ENCODE data around the gene ASTN1.
A peak's percentile ranks its signal among the peaks of the same experiment; 100 is the strongest.

ASTN1 gene

GRCh38 chr1:176869577-176869976, 294.9 kb downstream of the ASTN1 start:
- no peak for DNase-seq

GRCh38 chr1:176866011-176866714, 298.3 kb downstream of the ASTN1 start:
- DNase-seq, result no peak

- no peak for DNase-seq
Observed at GRCh38 chr1:176864211-176864610, 300.3 kb downstream of the ASTN1 start.

- DNase-seq, result no peak
Observed at GRCh38 chr1:176863613-176864012, 300.9 kb downstream of the ASTN1 start.

- DNase-seq, result peak in 1 of 3 experiments; percentile 28
Observed at GRCh38 chr1:176858433-176858916, 306.0 kb downstream of the ASTN1 start.

- peak in 1 of 3 experiments; percentile 44 for DNase-seq
Observed at GRCh38 chr1:176857632-176858031, 306.9 kb downstream of the ASTN1 start.

GRCh38 chr1:176854758-176855745, 309.5 kb downstream of the ASTN1 start:
- DNase-seq, result peak in 1 of 3 experiments; percentile 66

GRCh38 chr1:176854121-176854520, 310.4 kb downstream of the ASTN1 start:
- DNase-seq, result no peak

GRCh38 chr1:176853503-176853902, 311.0 kb downstream of the ASTN1 start:
- DNase-seq, result no peak

GRCh38 chr1:176852124-176852523, 312.4 kb downstream of the ASTN1 start:
- DNase-seq, result no peak

GRCh38 chr1:176850871-176851270, 313.6 kb downstream of the ASTN1 start:
- no peak for DNase-seq

GRCh38 chr1:176849281-176849680, 315.2 kb downstream of the ASTN1 start:
- no peak for DNase-seq

- peak in 2 of 3 experiments; percentile 11 to 24 for DNase-seq
Observed at GRCh38 chr1:176847052-176847451, 317.5 kb downstream of the ASTN1 start.

GRCh38 chr1:176843352-176844297, 320.9 kb downstream of the ASTN1 start:
- peak; percentile 5 to 75 (median 65) for DNase-seq

- DNase-seq, result no peak
Observed at GRCh38 chr1:176841238-176841637, 323.3 kb downstream of the ASTN1 start.

GRCh38 chr1:176839216-176839615, 325.3 kb downstream of the ASTN1 start:
- DNase-seq, result no peak

- no peak for DNase-seq
Observed at GRCh38 chr1:176838276-176838995, 326.1 kb downstream of the ASTN1 start.

GRCh38 chr1:176837708-176838107, 326.8 kb downstream of the ASTN1 start:
- DNase-seq, result peak in 2 of 3 experiments; percentile 16 to 58

GRCh38 chr1:176831150-176831549, 333.4 kb downstream of the ASTN1 start:
- DNase-seq, result no peak

- no peak for DNase-seq
Observed at GRCh38 chr1:176829261-176829660, 335.3 kb downstream of the ASTN1 start.

- peak in 2 of 3 experiments; percentile 17 to 36 for DNase-seq
Observed at GRCh38 chr1:176826265-176826664, 338.2 kb downstream of the ASTN1 start.

All from NCI-H1417 (cell line).